Eye (tissue), 1 donor: Measurements from ENCODE around the gene BCL11B.

Experiments used
- DNase-seq: peaks from one replicate; pipeline ENCODE4 v3.0.0-alpha.2; 2015

The BCL11B gene

GRCh38 chr14:99266181-99267178, 5.5 kb downstream of the BCL11B start:
- DNase-seq: peak; percentile 93

GRCh38 chr14:99265571-99265970, 6.4 kb downstream of the BCL11B start:
- DNase-seq: peak; percentile 30

GRCh38 chr14:99264691-99265450, 7.1 kb downstream of the BCL11B start:
- no peak for DNase-seq

- DNase-seq: no peak
These were observed 8.2 kb downstream of the BCL11B start for GRCh38 chr14:99263564-99264330.

GRCh38 chr14:99262977-99263448, 9.0 kb downstream of the BCL11B start:
- no peak for DNase-seq

- peak; percentile 44 for DNase-seq
These were observed 9.8 kb downstream of the BCL11B start for GRCh38 chr14:99261912-99262787.

- DNase-seq: peak; percentile 46
These were observed 11.1 kb downstream of the BCL11B start for GRCh38 chr14:99260587-99261551.

GRCh38 chr14:99260116-99260515, 11.9 kb downstream of the BCL11B start:
- DNase-seq: no peak

GRCh38 chr14:99258876-99259726, 12.9 kb downstream of the BCL11B start:
- peak; percentile 27 for DNase-seq

GRCh38 chr14:99258341-99258861, 13.6 kb downstream of the BCL11B start:
- peak; percentile 40 for DNase-seq

- no peak for DNase-seq
These were observed 14.2 kb downstream of the BCL11B start for GRCh38 chr14:99257673-99258221.

GRCh38 chr14:99257122-99257672, 14.8 kb downstream of the BCL11B start:
- no peak for DNase-seq

GRCh38 chr14:99256483-99256874, 15.5 kb downstream of the BCL11B start:
- DNase-seq: no peak

- no peak for DNase-seq
These were observed 16.1 kb downstream of the BCL11B start for GRCh38 chr14:99255621-99256482.

GRCh38 chr14:99254328-99255009, 17.5 kb downstream of the BCL11B start:
- DNase-seq: no peak

GRCh38 chr14:99253890-99254289, 18.1 kb downstream of the BCL11B start:
- DNase-seq: no peak
